ENCODE measurements around the gene S1PR3. TPM values are rescaled to one million over a fixed set of nuclear protein-coding genes. Genes with fewer than 3 reads are reported as not detected.

The S1PR3 gene
- total and polyA plus RNA-seq, 9 donors = 1.9 to 18.5 (median 5.9) TPM

DNA sequence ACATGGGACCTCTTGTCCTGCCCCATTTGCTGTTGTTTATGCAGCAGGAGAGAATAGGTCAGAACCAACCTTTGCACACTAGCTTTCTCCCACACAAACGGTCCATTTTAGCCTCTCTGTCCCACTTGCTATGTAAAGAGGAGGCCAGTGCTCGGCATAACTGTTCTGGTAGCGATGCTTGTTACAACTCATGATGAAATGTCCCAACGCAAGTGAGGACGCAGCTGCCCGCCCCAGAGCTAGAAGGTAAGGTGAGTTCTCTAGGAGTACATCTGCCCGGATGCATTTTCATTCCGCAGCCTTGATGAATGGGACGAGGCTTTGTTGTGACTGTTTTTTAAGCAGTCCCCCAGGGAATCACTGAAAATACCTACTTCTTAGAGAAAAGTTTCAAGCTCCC is 14.1 kb downstream of the S1PR3 start:
- Histone ChIP-seq H3K27ac (no peak overlapping the region), H3K27me3 (no peaks in the 10 kb centered on the region), H3K4me1 (ENCODE audit: insufficient read depth) (peaks cover 1% of the 10 kb centered on the region), H3K9me3 (no peaks in the 10 kb centered on the region), H3K4me3 (no peak overlapping the region), H3K36me3 (no peaks in the 10 kb centered on the region)
- WGBS, 3 donors = 89 to 95% (median 94%) methylated on average over 9 of the region's 9 CpGs
- intact Hi-C loops (cut with DNase I) = no loop called here
- TF ChIP-seq CTCF (IDR thresholded peaks at IDR 0.05) (no peak), EP300 (IDR thresholded peaks at IDR 0.05) (no peak), POLR2A (IDR thresholded peaks at IDR 0.05) (no peak)
- DNase-seq = no peak

GRCh38 chr9:89006267-89006666 is 15.0 kb downstream of the S1PR3 start:
- intact Hi-C loops (cut with DNase I) = no loop called here
- Histone ChIP-seq H3K4me1 (ENCODE audit: insufficient read depth) (no peaks in the 10 kb centered on the region), H3K36me3 (no peaks in the 10 kb centered on the region), H3K27ac (no peak overlapping the region), H3K9me3 (no peaks in the 10 kb centered on the region), H3K27me3 (no peaks in the 10 kb centered on the region), H3K4me3 (no peak overlapping the region)
- no peak for DNase-seq
- TF ChIP-seq POLR2A (IDR thresholded peaks at IDR 0.05) (no peak), EP300 (IDR thresholded peaks at IDR 0.05) (no peak), CTCF (IDR thresholded peaks at IDR 0.05) (no peak)
- 1 to 4% (median 4%) methylated on average over 2 of the region's 2 CpGs for WGBS, 3 donors

DNA sequence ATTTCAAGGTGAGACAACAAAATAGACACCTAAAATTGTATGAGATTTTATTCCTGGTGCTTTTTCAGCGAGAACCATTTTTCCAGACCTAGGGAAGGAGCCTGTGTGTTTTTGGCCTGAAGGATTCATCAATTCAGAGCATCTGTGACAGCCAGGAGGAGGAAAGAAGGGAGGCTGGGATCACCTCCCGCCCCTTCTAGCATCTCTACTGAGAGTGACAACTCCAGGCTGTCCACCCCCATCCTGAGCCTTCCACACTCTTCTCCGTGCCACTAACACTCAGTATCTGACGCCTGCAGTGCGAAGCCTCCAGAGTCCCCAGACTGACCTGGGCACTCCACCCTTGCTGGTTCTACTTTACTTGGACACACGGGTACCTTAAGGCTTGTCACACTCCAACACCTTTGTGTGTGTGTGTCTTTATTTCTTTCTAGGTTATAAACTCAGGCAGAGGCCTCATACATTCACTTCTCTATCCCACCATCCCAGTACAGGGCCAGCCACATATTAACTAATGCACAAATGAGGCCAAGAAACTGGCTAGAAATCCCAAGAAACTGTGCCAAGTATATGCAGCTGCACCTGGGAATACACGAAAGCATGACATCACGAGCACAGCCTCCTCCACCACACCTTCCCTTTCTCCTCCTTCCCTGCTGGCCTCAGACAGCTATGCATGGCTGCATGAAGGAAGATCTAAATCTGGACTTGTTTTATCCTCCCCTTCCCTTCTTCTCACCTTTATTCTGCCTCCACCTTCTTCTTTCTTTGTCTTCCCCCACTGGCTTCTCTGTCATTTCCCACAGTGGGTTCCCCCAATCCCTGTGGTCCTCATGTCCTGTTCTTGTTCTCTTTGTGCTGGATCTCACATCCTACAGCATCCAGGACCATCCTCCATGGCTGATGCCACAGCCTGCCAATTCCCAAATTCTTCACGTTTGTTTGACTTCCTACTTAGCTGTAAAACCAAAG is 16.0 kb downstream of the S1PR3 start:
- Histone ChIP-seq H3K27ac (no peak overlapping the region), H3K9me3 (no peaks in the 10 kb centered on the region), H3K27me3 (no peaks in the 10 kb centered on the region), H3K4me3 (no peak overlapping the region), H3K36me3 (no peaks in the 10 kb centered on the region), H3K4me1 (ENCODE audit: insufficient read depth) (no peaks in the 10 kb centered on the region)
- intact Hi-C loops (cut with DNase I) = no loop called here
- no peak for TF ChIP-seq CTCF (IDR thresholded peaks at IDR 0.05)
- no peak for DNase-seq
- WGBS, 3 donors = 77 to 84% (median 82%) methylated on average over 9 of the region's 9 CpGs

- DNase-seq = no peak
- Histone ChIP-seq H3K4me3 (no peak overlapping the region), H3K27me3 (no peaks in the 10 kb centered on the region), H3K9me3 (no peaks in the 10 kb centered on the region), H3K4me1 (ENCODE audit: insufficient read depth) (no peaks in the 10 kb centered on the region), H3K27ac (no peak overlapping the region), H3K36me3 (no peaks in the 10 kb centered on the region)
- TF ChIP-seq CTCF (IDR thresholded peaks at IDR 0.05) = no peak
- no peak for TF ChIP-seq POLR2A (IDR thresholded peaks at IDR 0.05)
- TF ChIP-seq EP300 (IDR thresholded peaks at IDR 0.05) = no peak
- intact Hi-C loops (cut with DNase I) = no loop called here
- WGBS, 3 donors = 81 to 92% (median 90%) methylated on average over 9 of the region's 9 CpGs
Observed at GRCh38 chr9:89008055-89008743, 16.9 kb downstream of the S1PR3 start.

Data from ovary (tissue), 9 donors.